GM12801 (cell line): Measurements from ENCODE around the gene ARL5A.

Source experiments
- TF ChIP-seq, protein P1 (sequence below): IDR thresholded peaks from one replicate; pipeline ENCODE4 v1.5.1; 2011; ENCODE audit warnings: control low read depth; ENCODE audit not compliant: insufficient read length; ENCODE audit errors: extremely low read depth

The ARL5A gene

DNA sequence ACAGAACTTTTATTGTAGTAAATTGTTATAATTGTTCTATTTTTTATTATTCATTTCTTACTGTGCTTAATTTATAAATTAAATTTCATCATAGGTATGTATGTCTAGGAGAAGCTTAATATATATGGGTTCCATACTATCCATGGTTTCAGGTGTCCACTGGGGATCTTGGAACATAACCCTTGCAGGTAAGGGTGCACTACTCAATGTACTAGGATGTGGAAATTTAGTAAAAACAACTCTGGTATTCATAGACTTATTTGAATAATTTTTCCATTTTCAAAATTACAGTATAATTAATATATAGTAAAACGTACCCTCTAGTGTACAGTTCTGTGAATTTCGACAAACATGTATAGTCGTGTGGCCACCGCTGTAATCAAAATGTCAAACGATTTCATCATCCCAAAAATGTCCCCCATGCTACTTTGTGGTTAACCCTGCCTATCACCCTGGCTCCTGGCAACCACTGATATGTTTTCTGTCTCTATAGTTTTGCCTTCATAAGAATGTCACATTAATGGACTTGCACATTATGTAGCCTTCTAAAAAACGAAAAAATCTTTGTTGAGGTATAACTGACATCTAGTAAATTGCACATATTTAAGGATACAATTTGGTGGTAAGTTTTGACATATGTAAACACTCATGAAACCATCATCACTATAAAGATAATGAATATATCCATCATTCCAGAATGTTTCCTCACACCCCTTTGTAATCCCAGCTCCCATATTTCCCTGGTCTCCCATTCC, 45.7 kb downstream of the ARL5A start:
- TF ChIP-seq, protein P1, sequence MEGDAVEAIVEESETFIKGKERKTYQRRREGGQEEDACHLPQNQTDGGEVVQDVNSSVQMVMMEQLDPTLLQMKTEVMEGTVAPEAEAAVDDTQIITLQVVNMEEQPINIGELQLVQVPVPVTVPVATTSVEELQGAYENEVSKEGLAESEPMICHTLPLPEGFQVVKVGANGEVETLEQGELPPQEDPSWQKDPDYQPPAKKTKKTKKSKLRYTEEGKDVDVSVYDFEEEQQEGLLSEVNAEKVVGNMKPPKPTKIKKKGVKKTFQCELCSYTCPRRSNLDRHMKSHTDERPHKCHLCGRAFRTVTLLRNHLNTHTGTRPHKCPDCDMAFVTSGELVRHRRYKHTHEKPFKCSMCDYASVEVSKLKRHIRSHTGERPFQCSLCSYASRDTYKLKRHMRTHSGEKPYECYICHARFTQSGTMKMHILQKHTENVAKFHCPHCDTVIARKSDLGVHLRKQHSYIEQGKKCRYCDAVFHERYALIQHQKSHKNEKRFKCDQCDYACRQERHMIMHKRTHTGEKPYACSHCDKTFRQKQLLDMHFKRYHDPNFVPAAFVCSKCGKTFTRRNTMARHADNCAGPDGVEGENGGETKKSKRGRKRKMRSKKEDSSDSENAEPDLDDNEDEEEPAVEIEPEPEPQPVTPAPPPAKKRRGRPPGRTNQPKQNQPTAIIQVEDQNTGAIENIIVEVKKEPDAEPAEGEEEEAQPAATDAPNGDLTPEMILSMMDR, result no peak

DNA sequence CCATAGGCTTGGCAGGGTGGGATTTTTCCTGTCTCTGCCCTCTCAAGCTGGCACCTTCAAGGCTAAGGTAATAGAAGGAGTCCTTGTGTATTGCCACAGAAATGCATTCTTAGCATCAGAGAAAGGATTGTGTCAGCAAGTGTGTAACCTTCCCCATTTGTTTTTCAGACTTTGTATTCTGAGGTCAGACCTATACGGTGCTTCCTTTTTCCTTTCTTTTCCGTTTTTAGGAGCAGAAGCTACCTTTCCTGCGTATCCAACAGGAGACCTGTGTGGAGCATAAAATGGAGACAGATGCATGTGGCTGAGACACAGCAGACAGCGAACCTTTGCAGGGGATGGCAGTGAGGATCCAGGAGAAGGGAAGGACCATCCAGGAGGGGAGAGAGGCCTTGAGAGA, 46.6 kb downstream of the ARL5A start:
- TF ChIP-seq, protein P1, result no peak

DNA sequence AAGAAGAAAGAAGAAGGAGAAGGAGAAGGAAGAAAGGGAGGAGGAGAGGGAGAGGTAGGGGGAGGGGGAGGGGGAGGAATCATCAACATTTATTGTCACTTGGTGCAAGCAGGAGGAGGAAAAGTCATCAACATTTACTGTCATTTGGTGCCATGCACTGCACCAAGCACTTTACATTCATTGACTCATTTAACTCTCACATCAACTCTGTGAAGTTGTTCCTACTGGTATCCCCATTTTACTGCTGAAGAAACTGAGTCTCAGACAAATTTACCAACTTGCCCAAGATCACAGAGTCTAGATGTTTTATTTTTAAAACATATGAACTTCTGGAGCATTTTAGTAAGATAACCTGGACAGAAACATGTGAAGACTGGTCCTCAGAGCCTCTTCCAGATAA, 47.3 kb downstream of the ARL5A start:
- TF ChIP-seq, protein P1, result no peak

DNA sequence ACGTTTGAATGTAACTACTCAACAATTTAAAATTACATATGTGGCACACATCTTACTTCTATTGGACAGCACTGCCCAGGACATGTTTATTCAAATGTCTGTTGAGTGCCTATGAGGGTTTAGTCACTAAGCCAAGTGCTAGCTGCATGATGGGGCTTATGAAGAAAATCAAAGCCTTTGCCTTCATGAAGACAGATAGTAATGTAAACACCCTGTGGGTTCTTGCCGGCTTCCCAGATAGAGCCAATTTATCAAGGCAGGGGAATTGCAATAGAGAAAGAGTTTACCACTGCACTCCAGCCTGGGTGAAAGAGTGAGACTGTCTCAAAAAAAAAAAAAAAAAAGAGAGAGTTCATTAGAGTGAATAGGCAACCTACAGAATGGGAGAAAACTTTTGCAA, 50.3 kb downstream of the ARL5A start:
- TF ChIP-seq, protein P1, result no peak

DNA sequence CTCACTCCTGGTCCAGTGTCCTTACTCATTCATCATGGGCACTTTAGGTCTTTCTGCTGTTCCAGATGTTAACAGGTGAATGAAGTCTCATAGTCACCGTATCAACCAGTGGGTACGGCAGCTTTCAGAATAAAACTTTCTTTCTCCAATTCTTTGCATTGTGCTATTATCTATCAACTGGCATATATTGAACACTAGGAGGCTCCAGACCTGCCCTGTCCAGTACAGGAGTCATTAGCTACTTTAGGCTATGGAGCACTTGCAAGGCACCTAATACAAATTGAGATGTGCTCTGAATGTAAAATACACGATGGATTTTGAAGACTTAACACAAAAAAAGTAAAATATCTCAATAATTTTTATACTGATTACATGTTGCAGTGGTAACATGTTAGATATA, 50.7 kb downstream of the ARL5A start:
- TF ChIP-seq, protein P1, result no peak

DNA sequence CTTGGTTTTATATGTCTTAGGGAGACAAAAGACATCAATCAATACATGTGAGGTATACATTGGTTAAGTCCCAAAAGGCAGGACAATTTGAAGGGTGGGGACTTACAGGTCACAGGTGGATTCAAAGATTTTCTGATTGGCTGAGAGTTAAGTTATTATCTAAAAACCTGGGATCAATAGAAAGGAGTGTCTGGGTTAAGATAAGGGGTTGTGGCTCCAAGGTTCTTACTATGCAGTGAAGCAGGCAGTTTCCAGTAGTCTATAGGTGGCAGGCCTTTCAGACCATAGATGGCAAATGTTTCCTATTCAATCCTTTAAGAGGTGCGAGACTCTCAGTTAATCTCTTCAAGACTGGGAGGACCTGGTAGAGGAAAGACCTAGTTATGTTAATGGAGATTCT, 51.9 kb downstream of the ARL5A start:
- TF ChIP-seq, protein P1, result no peak

DNA sequence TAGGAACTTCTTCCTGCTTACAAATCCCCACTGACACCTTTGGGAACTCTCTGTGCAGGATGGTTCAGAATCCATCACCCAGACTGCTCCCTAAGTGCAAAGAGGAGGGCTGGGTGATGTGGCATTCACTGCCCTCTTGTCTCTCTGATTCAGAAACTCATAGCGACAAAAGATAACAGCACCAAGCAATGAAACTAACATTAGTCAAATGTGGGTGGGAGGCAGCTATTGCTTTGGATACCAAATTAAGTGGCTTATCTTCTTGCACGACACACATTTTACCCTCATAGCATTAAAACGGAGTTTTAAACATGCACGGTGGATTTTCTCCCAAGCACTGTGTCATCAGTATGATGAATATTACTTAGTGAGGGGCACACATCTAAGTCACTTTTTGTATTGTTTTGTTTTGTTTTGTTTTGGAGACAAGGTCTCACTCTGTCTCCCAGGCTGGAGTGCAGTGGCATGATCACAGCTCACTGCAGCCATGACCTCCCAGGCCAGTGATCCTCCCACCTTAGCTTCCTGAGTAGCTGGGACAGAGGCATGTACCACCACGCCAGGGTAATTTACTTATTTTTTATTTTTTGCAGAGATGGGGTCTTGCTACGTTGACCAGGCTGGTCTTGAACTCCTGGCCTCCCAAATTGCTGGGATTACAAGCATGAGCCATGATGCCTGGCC, 53.0 kb downstream of the ARL5A start:
- TF ChIP-seq, protein P1, result no peak
